HEK293 (cell line): ENCODE data around the gene POLR2L.
A peak's percentile ranks its signal among the peaks of the same experiment; 100 is the strongest.

Source experiments
- CTCF ChIP-seq: fragments of 450-650 bp; formaldehyde crosslinking; IDR thresholded peaks from 2 replicates; pipeline ENCODE4 v1.5.1; 2016; ENCODE audit warnings: missing biosample characterization, missing genetic modification characterization
- HOXA7 ChIP-seq: sonication (generic); formaldehyde crosslinking; IDR thresholded peaks from 2 replicates; pipeline ENCODE4 v1.8.1; 2022; ENCODE audit warnings: missing genetic modification reagents, borderline replicate concordance
- KLF17 ChIP-seq: fragments of 450-650 bp; formaldehyde crosslinking; IDR thresholded peaks from 2 replicates; pipeline ENCODE4 v1.5.1; 2016; ENCODE audit warnings: missing biosample characterization, missing genetic modification characterization
- PATZ1 ChIP-seq: fragments of 450-650 bp; formaldehyde crosslinking; IDR thresholded peaks from 2 replicates; pipeline ENCODE4 v1.5.1; 2016; ENCODE audit warnings: missing biosample characterization, missing genetic modification characterization
- ZBTB7A ChIP-seq: fragments of 450-650 bp; formaldehyde crosslinking; IDR thresholded peaks from 2 replicates; pipeline ENCODE4 v1.5.1; 2016; ENCODE audit warnings: low read depth, missing biosample characterization, missing genetic modification characterization
- ZFP37 ChIP-seq: fragments of 450-650 bp; formaldehyde crosslinking; IDR thresholded peaks from 2 replicates; pipeline ENCODE4 v1.5.1; 2016; ENCODE audit warnings: missing biosample characterization, missing genetic modification characterization
- ZFP41 ChIP-seq: fragments of 450-650 bp; formaldehyde crosslinking; IDR thresholded peaks from 2 replicates; pipeline ENCODE4 v1.5.1; 2016; ENCODE audit warnings: missing biosample characterization, missing genetic modification characterization, borderline replicate concordance
- ZNF10 ChIP-seq: fragments of 450-650 bp; formaldehyde crosslinking; IDR thresholded peaks from 2 replicates; pipeline ENCODE4 v1.5.1; 2017; ENCODE audit warnings: missing biosample characterization, missing genetic modification characterization
- ZNF133 ChIP-seq: fragments of 450-650 bp; formaldehyde crosslinking; IDR thresholded peaks from 2 replicates; pipeline ENCODE4 v1.5.1; 2016; ENCODE audit warnings: missing biosample characterization, missing genetic modification characterization
- ZNF148 ChIP-seq: fragments of 450-650 bp; formaldehyde crosslinking; IDR thresholded peaks from 2 replicates; pipeline ENCODE4 v1.5.0; 2017; ENCODE audit warnings: missing biosample characterization, missing genetic modification characterization, borderline replicate concordance
- ZNF157 ChIP-seq: fragments of 450-650 bp; formaldehyde crosslinking; IDR thresholded peaks from 2 replicates; pipeline ENCODE4 v1.5.1; 2016; ENCODE audit warnings: missing biosample characterization, missing genetic modification characterization
- ZNF16 ChIP-seq: fragments of 450-650 bp; formaldehyde crosslinking; IDR thresholded peaks from 2 replicates; pipeline ENCODE4 v1.5.1; 2016; ENCODE audit warnings: low read depth, missing biosample characterization, missing genetic modification characterization
- ZNF169 ChIP-seq: fragments of 450-650 bp; formaldehyde crosslinking; IDR thresholded peaks from 2 replicates; pipeline ENCODE4 v1.5.1; 2016; ENCODE audit warnings: missing biosample characterization, missing genetic modification characterization
- ZNF211 ChIP-seq: fragments of 450-650 bp; formaldehyde crosslinking; IDR thresholded peaks from 2 replicates; pipeline ENCODE4 v1.5.1; 2016; ENCODE audit warnings: low read depth, missing biosample characterization, missing genetic modification characterization
- ZNF274 ChIP-seq, 2 experiments: fragments of 200-500 bp in 1 of 2; fragments of 450-650 bp in 1 of 2; sonication (Bioruptor generic) in 1 of 2; formaldehyde crosslinking in 1 of 2; IDR thresholded peaks; 2 replicates each; pipeline versions ENCODE4 v1.5.1 to v1.6.1; 2014 to 2016; ENCODE audit warnings: borderline replicate concordance in 1 of 2, inconsistent platforms in 1 of 2, low read length in 1 of 2, missing biosample characterization in 1 of 2, missing genetic modification characterization in 1 of 2
- ZNF37A ChIP-seq: fragments of 450-650 bp; IDR thresholded peaks from 2 replicates; pipeline ENCODE4 v1.5.1; 2018; ENCODE audit warnings: missing biosample characterization, missing genetic modification characterization
- ZNF391 ChIP-seq: fragments of 450-650 bp; formaldehyde crosslinking; IDR thresholded peaks from 2 replicates; pipeline ENCODE4 v1.5.1; 2016; ENCODE audit warnings: low read depth, missing biosample characterization, missing genetic modification characterization, borderline replicate concordance
- ZNF510 ChIP-seq: fragments of 450-650 bp; formaldehyde crosslinking; IDR thresholded peaks from 2 replicates; pipeline ENCODE4 v1.5.1; 2018; ENCODE audit warnings: mild to moderate bottlenecking, missing genetic modification characterization, missing biosample characterization; ENCODE audit not compliant: insufficient replicate concordance
- ZNF513 ChIP-seq: fragments of 450-650 bp; IDR thresholded peaks from 2 replicates; pipeline ENCODE4 v1.5.1; 2018; ENCODE audit warnings: missing biosample characterization, missing genetic modification characterization
- ZNF544 ChIP-seq: fragments of 450-650 bp; formaldehyde crosslinking; IDR thresholded peaks from 2 replicates; pipeline ENCODE4 v1.5.0; 2017; ENCODE audit warnings: missing biosample characterization, missing genetic modification characterization
- ZNF561 ChIP-seq: fragments of 450-650 bp; IDR thresholded peaks from 2 replicates; pipeline ENCODE4 v1.5.1; 2018; ENCODE audit warnings: missing biosample characterization, missing genetic modification characterization, borderline replicate concordance
- ZNF629 ChIP-seq: fragments of 450-650 bp; formaldehyde crosslinking; IDR thresholded peaks from 2 replicates; pipeline ENCODE4 v1.5.1; 2017; ENCODE audit warnings: missing biosample characterization, missing genetic modification characterization
- ZXDB ChIP-seq: fragments of 450-650 bp; formaldehyde crosslinking; IDR thresholded peaks from 2 replicates; pipeline ENCODE4 v1.5.1; 2016; ENCODE audit warnings: missing biosample characterization, missing genetic modification characterization
- TF ChIP-seq, protein P1 (sequence below): IDR thresholded peaks from 2 replicates; pipeline ENCODE4 v1.6.1; 2011; ENCODE audit warnings: mild to moderate bottlenecking, low read depth, low read length, borderline replicate concordance
- TF ChIP-seq, protein P2 (sequence below): fragments of 450-650 bp; formaldehyde crosslinking; IDR thresholded peaks from 2 replicates; pipeline ENCODE4 v1.5.1; 2016; ENCODE audit warnings: missing biosample characterization, missing genetic modification characterization

The POLR2L gene

GRCh38 chr11:809287-810039 lies 32.9 kb downstream of the POLR2L start, which contains the start of gene RPLP2 (continued):
- TF ChIP-seq CTCF (no peak), ZNF37A (no peak), PATZ1 (tag by site-specific recombination) (peak; percentile 95), ZNF544 (tag by site-specific recombination) (no peak), KLF17 (tag by site-specific recombination) (peak; percentile 80), ZNF391 (tag by site-specific recombination) (no peak), ZNF157 (tag by site-specific recombination) (no peak), ZFP37 (tag by site-specific recombination) (0 out of 2 replicates have a peak, but pooled peaks have one; percentile 67), ZNF133 (tag by site-specific recombination) (no peak), ZNF629 (tag by site-specific recombination) (peak; percentile 95), ZNF561 (tag by site-specific recombination) (no peak), ZXDB (tag by site-specific recombination) (peak; percentile 94), HOXA7 (CRISPR knock-in tag) (no peak), ZNF513 (tag by site-specific recombination) (no peak), ZNF274 (IDR thresholded peaks at IDR 0.05; ENCODE audit: low read length) (no peak), ZNF274 (tag by site-specific recombination; IDR thresholded peaks at IDR 0.05; ENCODE audit: borderline replicate concordance) (no peak), ZNF148 (tag by site-specific recombination) (no peak), ZNF211 (tag by site-specific recombination) (no peak), ZNF16 (no peak), ZFP41 (tag by site-specific recombination) (no peak), ZNF10 (tag by site-specific recombination) (no peak), ZBTB7A (0 out of 2 replicates have a peak, but pooled peaks have one; percentile 30), ZNF510 (no peak), ZNF169 (tag by site-specific recombination) (no peak)
- TF ChIP-seq, protein P1, sequence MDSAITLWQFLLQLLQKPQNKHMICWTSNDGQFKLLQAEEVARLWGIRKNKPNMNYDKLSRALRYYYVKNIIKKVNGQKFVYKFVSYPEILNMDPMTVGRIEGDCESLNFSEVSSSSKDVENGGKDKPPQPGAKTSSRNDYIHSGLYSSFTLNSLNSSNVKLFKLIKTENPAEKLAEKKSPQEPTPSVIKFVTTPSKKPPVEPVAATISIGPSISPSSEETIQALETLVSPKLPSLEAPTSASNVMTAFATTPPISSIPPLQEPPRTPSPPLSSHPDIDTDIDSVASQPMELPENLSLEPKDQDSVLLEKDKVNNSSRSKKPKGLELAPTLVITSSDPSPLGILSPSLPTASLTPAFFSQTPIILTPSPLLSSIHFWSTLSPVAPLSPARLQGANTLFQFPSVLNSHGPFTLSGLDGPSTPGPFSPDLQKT: peak; percentile 88; the same call in 1 of the 2 replicates
- TF ChIP-seq, protein P2, sequence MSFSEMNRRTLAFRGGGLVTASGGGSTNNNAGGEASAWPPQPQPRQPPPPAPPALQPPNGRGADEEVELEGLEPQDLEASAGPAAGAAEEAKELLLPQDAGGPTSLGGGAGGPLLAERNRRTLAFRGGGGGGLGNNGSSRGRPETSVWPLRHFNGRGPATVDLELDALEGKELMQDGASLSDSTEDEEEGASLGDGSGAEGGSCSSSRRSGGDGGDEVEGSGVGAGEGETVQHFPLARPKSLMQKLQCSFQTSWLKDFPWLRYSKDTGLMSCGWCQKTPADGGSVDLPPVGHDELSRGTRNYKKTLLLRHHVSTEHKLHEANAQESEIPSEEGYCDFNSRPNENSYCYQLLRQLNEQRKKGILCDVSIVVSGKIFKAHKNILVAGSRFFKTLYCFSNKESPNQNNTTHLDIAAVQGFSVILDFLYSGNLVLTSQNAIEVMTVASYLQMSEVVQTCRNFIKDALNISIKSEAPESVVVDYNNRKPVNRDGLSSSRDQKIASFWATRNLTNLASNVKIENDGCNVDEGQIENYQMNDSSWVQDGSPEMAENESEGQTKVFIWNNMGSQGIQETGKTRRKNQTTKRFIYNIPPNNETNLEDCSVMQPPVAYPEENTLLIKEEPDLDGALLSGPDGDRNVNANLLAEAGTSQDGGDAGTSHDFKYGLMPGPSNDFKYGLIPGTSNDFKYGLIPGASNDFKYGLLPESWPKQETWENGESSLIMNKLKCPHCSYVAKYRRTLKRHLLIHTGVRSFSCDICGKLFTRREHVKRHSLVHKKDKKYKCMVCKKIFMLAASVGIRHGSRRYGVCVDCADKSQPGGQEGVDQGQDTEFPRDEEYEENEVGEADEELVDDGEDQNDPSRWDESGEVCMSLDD (tag by site-specific recombination): peak; percentile 71; the same call in 1 of the 2 replicates
